Activated CD8-positive, alpha-beta memory T cell treated with anti-CD3 and anti-CD28 coated beads, Interleukin-2, amount 50 U/mL, for 24 hours (primary cell): ENCODE data around the gene CHST1.

Experiments used
- DNase-seq: peaks from one replicate; pipeline ENCODE4 v3.0.0-alpha.2; 2020; ENCODE audit errors: extremely low read depth

Gene CHST1

DNA sequence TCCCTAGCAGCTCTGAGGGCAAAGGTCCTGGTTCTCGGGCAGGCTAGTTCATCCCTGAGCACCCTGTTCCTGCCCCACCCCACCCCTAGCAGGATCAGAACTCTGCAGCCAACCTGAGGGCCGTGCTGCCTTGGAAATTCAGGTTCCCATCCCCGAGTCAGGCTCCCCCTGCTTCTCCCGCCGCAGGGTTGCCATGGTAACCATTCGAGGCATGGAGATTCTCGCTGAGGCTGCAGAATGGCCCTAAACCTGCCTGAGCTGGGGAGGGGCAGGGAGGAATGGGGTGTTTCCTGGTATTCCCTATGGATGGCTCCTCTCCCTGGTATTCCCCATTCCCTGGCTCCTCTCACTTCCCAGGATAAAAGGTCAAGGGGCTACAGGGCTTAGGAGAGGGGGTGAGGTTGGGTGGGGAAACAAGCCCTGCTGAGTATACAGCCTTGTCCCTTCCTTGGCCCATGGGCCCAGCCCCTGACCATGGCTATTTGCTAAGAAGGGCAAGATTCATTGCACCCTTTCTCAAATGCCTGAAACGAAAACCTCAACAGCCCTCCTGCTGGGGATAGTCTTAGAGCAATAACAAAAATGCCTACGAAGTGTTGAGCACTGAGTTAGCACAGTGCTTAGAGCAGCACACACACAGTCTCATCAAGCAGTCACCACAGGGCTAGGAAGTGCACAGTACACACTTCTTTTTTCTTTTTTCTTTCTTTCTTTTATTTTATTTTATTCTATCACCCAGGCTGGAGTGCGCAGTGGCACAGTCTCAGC lies 58.7 kb downstream of the CHST1 start:
- no peak for DNase-seq

DNA sequence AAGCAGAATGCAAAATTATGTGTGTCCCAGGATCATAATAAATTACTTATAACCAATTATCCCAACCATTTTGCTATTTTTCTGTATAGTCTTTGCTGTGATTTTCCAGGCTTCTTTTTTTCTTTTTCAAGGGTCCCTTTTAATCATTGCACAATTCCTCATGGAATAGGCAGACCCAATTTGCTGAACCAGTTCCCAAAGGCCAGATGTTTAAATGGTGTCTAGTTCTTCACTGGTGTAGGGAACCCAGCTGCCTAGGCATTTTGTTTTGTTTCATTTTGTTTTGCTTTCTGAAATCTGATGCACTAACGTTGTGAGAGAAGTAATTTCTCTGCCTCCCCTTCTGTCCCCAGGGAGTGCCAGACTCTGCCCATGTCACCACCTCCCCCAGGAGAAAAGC lies 60.4 kb downstream of the CHST1 start:
- DNase-seq = no peak

DNA sequence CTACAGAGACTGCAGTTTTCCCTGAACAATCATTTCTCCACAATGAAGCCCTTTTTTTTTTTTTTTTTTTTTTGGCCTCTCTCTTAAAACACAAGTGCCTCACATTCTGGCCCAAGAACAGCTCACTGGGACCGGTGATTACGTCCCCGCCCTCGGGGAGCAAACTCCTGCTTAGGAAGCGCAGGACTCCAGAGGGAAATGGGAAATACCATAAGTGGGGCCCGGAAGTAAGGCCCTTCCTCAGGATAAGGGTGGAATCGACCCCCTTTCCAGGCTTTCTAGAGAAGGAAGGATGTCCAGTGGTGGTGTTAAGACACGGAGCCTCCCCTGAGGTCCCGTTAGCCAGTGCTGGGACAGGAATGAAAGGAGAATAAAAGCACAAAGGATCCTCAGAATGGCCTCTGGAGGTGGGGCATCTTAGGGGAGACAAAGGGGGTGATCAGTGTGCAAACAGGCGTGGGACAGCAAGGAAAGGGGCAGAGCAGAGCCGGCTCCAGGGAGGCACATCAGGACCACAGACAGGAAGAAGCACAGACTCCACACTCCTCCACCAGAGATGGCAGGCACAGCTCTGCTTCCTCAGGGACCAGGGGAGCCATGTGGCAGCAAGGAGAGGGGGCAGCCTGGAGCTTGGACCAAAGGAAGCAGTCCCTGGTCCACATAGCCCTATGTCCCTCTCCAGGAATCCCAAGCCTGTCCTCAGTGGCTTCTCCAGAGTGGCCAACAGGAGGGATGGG lies 61.3 kb downstream of the CHST1 start:
- DNase-seq = no peak

DNA sequence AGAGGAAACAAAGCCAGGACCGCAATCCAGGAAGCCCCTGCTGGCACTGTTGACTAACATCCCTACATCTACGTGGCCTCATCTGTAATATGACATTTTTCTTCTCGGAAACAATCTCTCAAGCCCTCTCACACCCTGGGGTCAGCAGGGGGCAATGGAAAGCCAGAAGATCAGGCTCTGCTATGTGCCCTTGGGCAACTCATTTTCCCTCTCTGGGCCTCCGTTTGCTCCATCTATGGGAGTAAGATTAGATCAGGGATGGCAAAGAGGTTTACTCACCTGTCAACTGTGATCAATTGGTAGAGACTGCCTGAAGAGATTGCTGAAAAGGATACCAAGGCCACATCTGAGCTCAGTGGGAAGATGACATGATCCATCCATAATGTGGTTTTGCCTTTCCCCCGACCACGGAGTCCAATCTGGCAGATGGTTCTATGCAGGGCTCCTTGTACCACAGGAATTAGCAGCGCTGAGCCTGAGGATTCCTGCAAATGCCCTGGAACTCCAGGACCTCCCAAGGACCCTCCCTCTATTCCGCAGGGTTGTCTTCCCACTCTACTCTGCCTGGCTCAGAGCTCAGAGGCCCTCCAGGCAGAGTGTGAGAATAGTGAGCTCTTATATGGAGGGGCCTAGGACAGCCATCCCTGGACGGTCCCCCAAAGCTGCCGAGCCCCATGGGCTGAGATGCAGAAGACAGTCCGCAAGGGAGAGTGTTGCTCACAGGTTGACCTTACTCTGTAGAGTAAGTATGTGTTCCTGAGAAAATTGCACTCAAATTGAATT lies 66.1 kb downstream of the CHST1 start:
- DNase-seq = no peak
